Naive B cell (primary cell): Measurements from ENCODE around the gene KIAA0513. TPM values are rescaled to one million over a fixed set of nuclear protein-coding genes. Genes with fewer than 3 reads are reported as not detected.
"Not testable (repeated sequence)": the region's sequence is repeated elsewhere in the genome, so short reads cannot be mapped to it uniquely, and the experiment has no call there.

ENCODE experiments used
- ATAC-seq, 2 donors: fragments of 150-1000 bp; cut with Tn5 transposase; 2 replicates each; pipeline ENCODE4 v1.10.0; 2021; ENCODE audit warnings: low read depth in 2 of 2, mild to moderate bottlenecking in 2 of 2, moderate library complexity in 2 of 2
- DNase-seq: peaks from one replicate; pipeline ENCODE4 v3.0.0; 2022
- H3K27ac Mint-ChIP-seq, 6 donors: one replicate each; pipeline ENCODE4 v1.8.0; 2020 to 2022; ENCODE audit warnings: mild to moderate bottlenecking in 6 of 6, mixed read lengths in 6 of 6, moderate library complexity in 5 of 6, inconsistent platforms in 2 of 6
- H3K27me3 Mint-ChIP-seq, 3 donors: one replicate each; pipeline ENCODE4 v1.8.0; 2021 to 2022; ENCODE audit warnings: mixed read lengths in 3 of 3, mild to moderate bottlenecking in 1 of 3
- H3K36me3 Mint-ChIP-seq, 2 donors: one replicate each; pipeline ENCODE4 v1.8.0; 2020 to 2022; ENCODE audit warnings: mixed read lengths in 2 of 2, inconsistent platforms in 1 of 2, mild to moderate bottlenecking in 1 of 2
- H3K4me1 Mint-ChIP-seq, 3 donors: one replicate each; pipeline ENCODE4 v1.8.0; 2020 to 2022; ENCODE audit warnings: mixed read lengths in 3 of 3, inconsistent platforms in 1 of 3, mild to moderate bottlenecking in 1 of 3, moderate library complexity in 1 of 3
- H3K4me3 Mint-ChIP-seq, 8 donors: one replicate each; pipeline ENCODE4 v1.8.0; 2020 to 2022; ENCODE audit warnings: mild to moderate bottlenecking in 8 of 8, mixed read lengths in 8 of 8, moderate library complexity in 8 of 8, inconsistent platforms in 2 of 8
- H3K9me3 Mint-ChIP-seq, 7 donors: one replicate each; pipeline ENCODE4 v1.8.0; 2020 to 2022; ENCODE audit warnings: mixed read lengths in 7 of 7, mild to moderate bottlenecking in 5 of 7, inconsistent platforms in 2 of 7, moderate library complexity in 1 of 7
- polyA plus RNA-seq, 6 donors: library from polyadenylated mRNA; unstranded; fragments of 300-500 nt; fragmentation: Illumina TruSeq; gene quantifications; one replicate each; pipeline ENCODE4 v1.2.3, GENCODE V29; 2021; ENCODE audit warnings: low read depth in 6 of 6

Gene KIAA0513
- polyA plus RNA-seq, 6 donors from 2014 or later = 0.89 to 3.1 (median 1.3) TPM

- DNase-seq = peak; percentile 56
- Mint-ChIP-seq H3K27me3 (no peaks in the 10 kb centered on the region), H3K4me3 (peak overlapping the region in 7 of 8 donors; percentile 66 to 92 (median 85)), H3K36me3 (no peaks in the 10 kb centered on the region), H3K4me1 (peaks cover 6 to 8% (median 6%) of the 10 kb centered on the region in 3 donors), H3K27ac (peak overlapping the region in 5 of 6 donors; percentile 16 to 92 (median 28)), H3K9me3 (peaks cover 0 to 5% (median 2%) of the 10 kb centered on the region in 7 donors)
- ATAC-seq = peak; percentile 77 to 83
These were observed 87.4 kb downstream of the KIAA0513 start for GRCh38 chr16:85114909-85115567.

GRCh38 chr16:85117418-85117817 is 89.8 kb downstream of the KIAA0513 start:
- Mint-ChIP-seq H3K36me3 (no peaks in the 10 kb centered on the region), H3K4me1 (peaks cover 6 to 8% (median 6%) of the 10 kb centered on the region in 3 donors), H3K9me3 (peaks cover 0 to 5% (median 2%) of the 10 kb centered on the region in 7 donors), H3K27ac (no peak overlapping the region), H3K27me3 (peaks cover 0 to 12% (median 0%) of the 10 kb centered on the region in 3 donors), H3K4me3 (no peak overlapping the region)
- DNase-seq (no peak), ATAC-seq (no peak)

- H3K4me3 Mint-ChIP-seq = no peak overlapping the region
- H3K27me3 Mint-ChIP-seq = peaks cover 0 to 17% (median 0%) of the 10 kb centered on the region in 3 donors
- ATAC-seq (no peak), DNase-seq (no peak)
- peaks cover 0 to 9% (median 3%) of the 10 kb centered on the region in 7 donors for H3K9me3 Mint-ChIP-seq
- H3K4me1 Mint-ChIP-seq = peaks cover 3 to 5% (median 3%) of the 10 kb centered on the region in 3 donors
- H3K36me3 Mint-ChIP-seq = no peaks in the 10 kb centered on the region
- peak overlapping the region in 1 of 6 donors; percentile 83 for H3K27ac Mint-ChIP-seq
These were observed 92.4 kb downstream of the KIAA0513 start for GRCh38 chr16:85120006-85120340.

GRCh38 chr16:85123441-85123840 is 95.8 kb downstream of the KIAA0513 start:
- H3K27me3 Mint-ChIP-seq = peaks cover 0 to 24% (median 7%) of the 10 kb centered on the region in 3 donors
- H3K4me3 Mint-ChIP-seq, H3K27ac Mint-ChIP-seq, H3K9me3 Mint-ChIP-seq, H3K4me1 Mint-ChIP-seq, H3K36me3 Mint-ChIP-seq, ATAC-seq, DNase-seq: not testable (repeated sequence)

- Mint-ChIP-seq H3K27ac (no peak overlapping the region), H3K36me3 (no peaks in the 10 kb centered on the region), H3K27me3 (peaks cover 0 to 24% (median 7%) of the 10 kb centered on the region in 3 donors), H3K4me3 (no peak overlapping the region), H3K9me3 (peaks cover 0 to 3% (median 0%) of the 10 kb centered on the region in 7 donors), H3K4me1 (peaks cover 0 to 2% (median 0%) of the 10 kb centered on the region in 3 donors)
- DNase-seq = no peak
- no peak for ATAC-seq
These were observed 96.5 kb downstream of the KIAA0513 start for GRCh38 chr16:85123891-85124635.

GRCh38 chr16:85124636-85125346 is 97.2 kb downstream of the KIAA0513 start:
- Mint-ChIP-seq H3K4me1 (peaks cover 0 to 2% (median 0%) of the 10 kb centered on the region in 3 donors), H3K9me3 (peaks cover 0 to 3% (median 0%) of the 10 kb centered on the region in 7 donors), H3K36me3 (no peaks in the 10 kb centered on the region), H3K27ac (no peak overlapping the region), H3K4me3 (no peak overlapping the region), H3K27me3 (peaks cover 2 to 24% (median 7%) of the 10 kb centered on the region in 3 donors)
- ATAC-seq (no peak), DNase-seq (no peak)

- H3K27ac Mint-ChIP-seq = no peak overlapping the region
- DNase-seq (no peak), ATAC-seq (no peak)
- peaks cover 0 to 3% (median 0%) of the 10 kb centered on the region in 7 donors for H3K9me3 Mint-ChIP-seq
- H3K4me3 Mint-ChIP-seq = no peak overlapping the region
- H3K4me1 Mint-ChIP-seq = peaks cover 0 to 2% (median 0%) of the 10 kb centered on the region in 3 donors
- peaks cover 4 to 28% (median 7%) of the 10 kb centered on the region in 3 donors for H3K27me3 Mint-ChIP-seq
- H3K36me3 Mint-ChIP-seq = no peaks in the 10 kb centered on the region
These were observed 98.2 kb downstream of the KIAA0513 start for GRCh38 chr16:85125570-85126393.

- no peak overlapping the region for H3K4me3 Mint-ChIP-seq
- no peaks in the 10 kb centered on the region for H3K36me3 Mint-ChIP-seq
- peaks cover 4 to 25% (median 7%) of the 10 kb centered on the region in 3 donors for H3K27me3 Mint-ChIP-seq
- H3K27ac Mint-ChIP-seq = no peak overlapping the region
- peaks cover 0 to 3% (median 0%) of the 10 kb centered on the region in 7 donors for H3K9me3 Mint-ChIP-seq
- ATAC-seq (no peak), DNase-seq (no peak)
- peaks cover 0 to 2% (median 0%) of the 10 kb centered on the region in 3 donors for H3K4me1 Mint-ChIP-seq
These were observed 98.8 kb downstream of the KIAA0513 start for GRCh38 chr16:85126394-85126704.

GRCh38 chr16:85126705-85127378 is 99.2 kb downstream of the KIAA0513 start:
- no peak for ATAC-seq
- H3K9me3 Mint-ChIP-seq = peaks cover 0 to 3% (median 0%) of the 10 kb centered on the region in 7 donors
- H3K36me3 Mint-ChIP-seq = no peaks in the 10 kb centered on the region
- no peak for DNase-seq
- peaks cover 0 to 2% (median 0%) of the 10 kb centered on the region in 3 donors for H3K4me1 Mint-ChIP-seq
- peaks cover 4 to 21% (median 7%) of the 10 kb centered on the region in 3 donors for H3K27me3 Mint-ChIP-seq
- H3K4me3 Mint-ChIP-seq = no peak overlapping the region
- H3K27ac Mint-ChIP-seq = no peak overlapping the region

- no peak overlapping the region for H3K27ac Mint-ChIP-seq
- H3K9me3 Mint-ChIP-seq = peaks cover 0 to 3% (median 0%) of the 10 kb centered on the region in 7 donors
- peaks cover 0 to 2% (median 0%) of the 10 kb centered on the region in 3 donors for H3K4me1 Mint-ChIP-seq
- DNase-seq (no peak), ATAC-seq (no peak)
- peaks cover 4 to 17% (median 9%) of the 10 kb centered on the region in 3 donors for H3K27me3 Mint-ChIP-seq
- no peak overlapping the region for H3K4me3 Mint-ChIP-seq
- H3K36me3 Mint-ChIP-seq = no peaks in the 10 kb centered on the region
These were observed 99.8 kb downstream of the KIAA0513 start for GRCh38 chr16:85127379-85127723.

- H3K9me3 Mint-ChIP-seq = peaks cover 0 to 3% (median 0%) of the 10 kb centered on the region in 7 donors
- ATAC-seq (no peak), DNase-seq (no peak)
- H3K27ac Mint-ChIP-seq = no peak overlapping the region
- H3K4me1 Mint-ChIP-seq = peaks cover 0 to 2% (median 0%) of the 10 kb centered on the region in 3 donors
- H3K27me3 Mint-ChIP-seq = peaks cover 4 to 17% (median 15%) of the 10 kb centered on the region in 3 donors
- no peaks in the 10 kb centered on the region for H3K36me3 Mint-ChIP-seq
- H3K4me3 Mint-ChIP-seq = no peak overlapping the region
These were observed 100.7 kb downstream of the KIAA0513 start for GRCh38 chr16:85128079-85128837.
